Stomach (tissue), 9 donors: ENCODE measurements around the gene CALML4. TPM values are rescaled to one million over a fixed set of nuclear protein-coding genes. Genes with fewer than 3 reads are reported as not detected.

Experiments used
- DNase-seq, 2 donors: peaks; one replicate each; pipeline versions ENCODE4 v3.0.0 to v3.0.0-alpha.2; 2013 to 2019
- H3K27ac ChIP-seq, 5 donors: fragments of 200-600 bp in 4 of 5; sonication (generic) in 4 of 5; one replicate each; pipeline ENCODE4 v1.5.1; 2013 to 2019; ENCODE audit warnings: mild to moderate bottlenecking in 1 of 5, moderate library complexity in 1 of 5
- H3K27me3 ChIP-seq, 3 donors: fragments of 200-600 bp; sonication (generic); one replicate each; pipeline ENCODE4 v1.5.1; 2017 to 2019; ENCODE audit warnings: mixed run types in 1 of 3
- H3K36me3 ChIP-seq, 4 donors: fragments of 200-600 bp; sonication (generic); 1 replicate in 3 of 4; 2 replicates in 1 of 4; pipeline ENCODE4 v1.5.1; 2016 to 2019
- H3K4me1 ChIP-seq, 4 donors: fragments of 200-600 bp; sonication (generic); one replicate each; pipeline ENCODE4 v1.5.1; 2016 to 2019
- H3K4me3 ChIP-seq, 4 donors: fragments of 200-600 bp; sonication (generic) in 3 of 4; one replicate each; pipeline ENCODE4 v1.5.1; 2016 to 2019; ENCODE audit warnings: mild to moderate bottlenecking in 1 of 4
- H3K9me3 ChIP-seq, 4 donors: fragments of 200-600 bp; sonication (generic); one replicate each; pipeline ENCODE4 v1.5.1; 2016 to 2019
- CTCF ChIP-seq, 7 experiments: fragments of 450-650 bp in 4 of 7; fragments of 200-600 bp in 3 of 7; sonication (generic) in 3 of 7; IDR thresholded peaks; one replicate each; pipeline ENCODE4 v1.5.1; 2016 to 2019; ENCODE audit warnings: antibody characterized with exemption in 7 of 7, control low read depth in 2 of 7, mild to moderate bottlenecking in 1 of 7
- EP300 ChIP-seq: sonication (generic); formaldehyde crosslinking; IDR thresholded peaks from one replicate; pipeline ENCODE4 v1.6.1; 2017; ENCODE audit warnings: antibody characterized with exemption
- POLR2A ChIP-seq, 4 donors: fragments of 450-650 bp; IDR thresholded peaks; one replicate each; pipeline ENCODE4 v1.6.1; 2016; ENCODE audit warnings: antibody characterized with exemption in 4 of 4, control low read depth in 2 of 4, mild to moderate bottlenecking in 1 of 4, moderate library complexity in 1 of 4
- POLR2AphosphoS5 ChIP-seq, 3 donors: sonication (generic); formaldehyde crosslinking; IDR thresholded peaks; one replicate each; pipeline ENCODE4 v1.6.1; 2016; ENCODE audit warnings: antibody characterized with exemption in 3 of 3
- WGBS, 5 donors: extraction: QIAGEN DNeasy Blood & Tissue Kit in 3 of 5; methylation state at CpG; one replicate each; pipeline versions ENCODE4 v1.1.5 to v1.1.7; 2013 to 2018; 5-methylcytosine and 5-hydroxymethylcytosine counted together
- intact Hi-C: fragments of 100-400 bp; cut with DNase I; formaldehyde crosslinking; loops from one replicate; pipeline ENCODE4 v1.15.1; 2023; ENCODE audit warnings: low total_unique reads
- polyA plus RNA-seq, 3 donors: library from polyadenylated mRNA; stranded (reverse); fragments of 200-250 nt; gene quantifications; one replicate each; pipeline ENCODE4 v1.2.3, GENCODE V29; 2013
- total RNA-seq, 5 donors: library from RNA; depleted of rRNA; stranded (reverse); fragments of >200 nt; gene quantifications; one replicate each; pipeline versions ENCODE4 v1.1.0 to v1.2.3, GENCODE V29; 2014 to 2016
- donor health status: healthy with polysubstance abuse.
- donor health status: Bipolar disorder and iron deficiency.
- donor health status: healthy.

CALML4 gene
- total and polyA plus RNA-seq, 8 donors, result 7.6 to 24.3 (median 13.3) TPM

DNA sequence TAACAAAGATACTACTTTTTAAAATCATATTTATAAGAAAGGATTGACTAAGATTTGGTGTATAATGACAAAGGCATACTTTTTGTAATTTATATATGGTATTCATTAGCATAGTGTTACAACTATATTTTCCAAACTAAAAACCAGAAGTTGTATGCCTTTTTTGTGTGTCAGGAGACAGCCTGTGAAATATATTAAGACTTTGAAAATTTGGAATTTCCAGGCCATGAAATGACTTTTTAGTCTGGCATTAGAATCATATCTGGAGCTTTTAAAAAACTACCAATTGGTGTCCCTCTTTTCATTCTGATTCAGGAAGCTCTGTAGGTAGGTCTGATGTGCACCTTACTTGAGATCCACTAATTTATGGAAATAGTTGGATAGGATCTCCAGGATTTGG is 41.9 kb downstream of the CALML4 start:
- no peaks in the 10 kb centered on the region for H3K27me3 ChIP-seq
- intact Hi-C loops, result no loop called here
- H3K36me3 ChIP-seq, result peaks cover 8 to 77% (median 69%) of the 10 kb centered on the region in 4 donors
- DNase-seq, result no peak
- peaks cover 0 to 7% (median under 1%) of the 10 kb centered on the region in 4 donors for H3K4me1 ChIP-seq
- no peak overlapping the region for H3K4me3 ChIP-seq
- no peaks in the 10 kb centered on the region for H3K9me3 ChIP-seq
- TF ChIP-seq EP300, result no peak
- TF ChIP-seq POLR2A (IDR thresholded peaks at IDR 0.05), result no peak
- no peak for TF ChIP-seq CTCF (IDR thresholded peaks at IDR 0.05)
- TF ChIP-seq POLR2AphosphoS5 (IDR thresholded peaks at IDR 0.05), result no peak
- H3K27ac ChIP-seq, result no peak overlapping the region

GRCh38 chr15:68158046-68158628 is 47.0 kb downstream of the CALML4 start:
- Histone ChIP-seq H3K4me1 (peaks cover 0 to 29% (median 12%) of the 10 kb centered on the region in 4 donors), H3K4me3 (no peak overlapping the region), H3K27ac (peak overlapping the region in 1 of 5 donors; percentile 59), H3K27me3 (no peaks in the 10 kb centered on the region), H3K9me3 (no peaks in the 10 kb centered on the region), H3K36me3 (peaks cover 8 to 84% (median 65%) of the 10 kb centered on the region in 4 donors)
- WGBS, 5 donors, result 32 to 46% (median 45%) methylated on average over 3 of the region's 3 CpGs
- DNase-seq, result peak in 1 of 2 donors; percentile 38
- intact Hi-C loops, result loop anchor here (5.0 kb wide), 1 partner anchor 296 kb away; no protein-coding TSS in a partner anchor
- TF ChIP-seq CTCF (IDR thresholded peaks at IDR 0.05) (no peak), POLR2A (IDR thresholded peaks at IDR 0.05) (no peak), POLR2AphosphoS5 (IDR thresholded peaks at IDR 0.05) (no peak), EP300 (no peak)

- no peaks in the 10 kb centered on the region for H3K9me3 ChIP-seq
- H3K27me3 ChIP-seq, result no peaks in the 10 kb centered on the region
- 0 to 84% (median 50%) methylated on average over 1 of the region's 1 CpG for WGBS, 5 donors
- TF ChIP-seq EP300 (no peak), POLR2A (IDR thresholded peaks at IDR 0.05) (no peak), POLR2AphosphoS5 (IDR thresholded peaks at IDR 0.05) (no peak), CTCF (IDR thresholded peaks at IDR 0.05) (no peak)
- DNase-seq, result no peak
- H3K4me3 ChIP-seq, result no peak overlapping the region
- H3K4me1 ChIP-seq, result peaks cover 0 to 31% (median 12%) of the 10 kb centered on the region in 4 donors
- peaks cover 8 to 75% (median 56%) of the 10 kb centered on the region in 4 donors for H3K36me3 ChIP-seq
- intact Hi-C loops, result loop anchor here (5.0 kb wide), 1 partner anchor 295 kb away; no protein-coding TSS in a partner anchor
- H3K27ac ChIP-seq, result peak overlapping the region in 1 of 5 donors; percentile 59
Measured at GRCh38 chr15:68157074-68157473, 48.1 kb downstream of the CALML4 start.

DNA sequence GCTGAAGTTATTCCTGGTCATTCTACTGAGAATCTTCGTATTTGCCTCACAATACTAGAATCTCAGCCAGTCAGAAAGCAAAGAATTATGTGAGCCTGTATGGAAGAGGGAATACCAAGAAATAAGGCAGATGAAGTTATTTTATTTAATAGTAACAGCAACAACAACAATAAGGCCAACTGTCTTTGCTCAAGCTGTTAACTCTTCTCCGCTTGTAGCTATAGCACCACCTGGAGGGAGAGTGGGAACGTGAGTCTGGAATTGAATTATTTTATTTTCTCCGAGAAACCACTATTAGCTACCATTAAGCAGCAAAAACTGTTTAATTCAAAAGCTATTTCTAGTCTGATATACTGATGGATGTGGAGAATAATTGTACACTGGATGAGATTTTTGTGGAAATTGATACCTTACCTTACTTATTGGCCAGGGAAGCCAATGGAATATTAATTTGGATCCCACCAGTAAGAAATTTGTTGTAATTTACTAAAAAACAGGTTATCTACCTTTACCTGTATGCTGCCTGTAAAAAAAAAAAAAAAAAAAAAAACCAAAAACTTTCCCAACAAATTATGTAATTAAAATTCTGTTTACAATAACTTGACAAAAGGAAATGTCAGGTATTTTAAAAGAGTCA is 50.1 kb downstream of the CALML4 start:
- WGBS, 5 donors, result 35 to 42% (median 37%) methylated on average over 4 of the region's 4 CpGs
- intact Hi-C loops, result loop anchor here (5.0 kb wide), 1 partner anchor 293 kb away; no protein-coding TSS in a partner anchor
- peak in 1 of 3 donors; percentile 49 for TF ChIP-seq POLR2AphosphoS5 (IDR thresholded peaks at IDR 0.05)
- no peak for TF ChIP-seq EP300
- peak in 5 of 7 experiments; percentile 42 to 78 (median 53) for TF ChIP-seq CTCF (IDR thresholded peaks at IDR 0.05)
- TF ChIP-seq POLR2A (IDR thresholded peaks at IDR 0.05), result no peak
- H3K36me3 ChIP-seq, result peaks cover 8 to 55% (median 38%) of the 10 kb centered on the region in 4 donors
- peak; percentile 37 to 86 for DNase-seq
- no peaks in the 10 kb centered on the region for H3K27me3 ChIP-seq
- no peaks in the 10 kb centered on the region for H3K9me3 ChIP-seq
- H3K27ac ChIP-seq, result no peak overlapping the region
- H3K4me3 ChIP-seq, result no peak overlapping the region
- peaks cover 0 to 33% (median 13%) of the 10 kb centered on the region in 4 donors for H3K4me1 ChIP-seq
